ENCODE results near the gene HMCN2.

HMCN2 gene

DNA sequence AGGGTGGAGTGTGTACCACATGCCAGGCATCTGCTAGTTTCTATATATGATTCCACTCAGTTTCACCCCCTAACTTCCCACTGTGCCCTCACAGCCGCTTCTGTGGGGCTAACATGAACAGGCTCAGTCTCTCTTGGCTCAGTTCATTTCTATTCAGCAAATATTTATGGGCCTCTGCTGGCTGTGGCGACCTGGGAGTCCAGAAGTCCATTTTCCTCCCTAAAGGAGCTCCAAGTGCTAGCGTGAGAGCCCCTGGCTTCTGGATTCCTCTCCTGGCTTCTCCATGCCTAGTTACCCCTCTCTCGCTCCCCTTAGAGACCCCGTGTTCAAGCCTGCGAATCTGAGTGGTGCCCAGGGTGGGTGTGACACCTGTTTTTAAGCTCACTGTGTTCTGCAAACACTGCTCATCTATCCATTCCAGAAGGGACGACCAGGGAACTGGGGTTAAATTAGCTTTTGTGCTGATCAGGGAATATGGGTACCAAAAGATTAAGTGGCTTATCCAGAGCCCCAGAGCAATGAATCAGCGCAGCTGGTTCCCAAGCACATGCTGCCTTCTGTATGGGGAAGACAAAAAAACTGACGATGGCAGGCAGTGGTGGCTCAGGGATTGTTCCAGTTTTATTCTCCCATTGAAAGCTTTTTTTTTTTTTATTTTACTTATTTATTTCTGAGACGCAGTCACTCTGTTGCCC lies 57.6 kb downstream of the HMCN2 start:
- H3K9me3 ChIP-seq (ENCODE audit: control insufficient read depth, insufficient read depth, low read length): no peaks in the 10 kb centered on the region
- H3K27me3 ChIP-seq (ENCODE audit: control insufficient read depth, insufficient read depth, low read length): no peaks in the 10 kb centered on the region
- no peak overlapping the region for H3K4me3 ChIP-seq (ENCODE audit: low read depth, low read length)
- H3K36me3 ChIP-seq (ENCODE audit: control insufficient read depth, insufficient read depth, low read length): no peaks in the 10 kb centered on the region
- H3K9ac ChIP-seq (ENCODE audit: low read depth, low read length): no peak overlapping the region
- no peaks in the 10 kb centered on the region for H3K4me1 ChIP-seq (ENCODE audit: control insufficient read depth, insufficient read depth, low read length)
- H3K27ac ChIP-seq (ENCODE audit: low read depth, low read length): no peak overlapping the region

DNA sequence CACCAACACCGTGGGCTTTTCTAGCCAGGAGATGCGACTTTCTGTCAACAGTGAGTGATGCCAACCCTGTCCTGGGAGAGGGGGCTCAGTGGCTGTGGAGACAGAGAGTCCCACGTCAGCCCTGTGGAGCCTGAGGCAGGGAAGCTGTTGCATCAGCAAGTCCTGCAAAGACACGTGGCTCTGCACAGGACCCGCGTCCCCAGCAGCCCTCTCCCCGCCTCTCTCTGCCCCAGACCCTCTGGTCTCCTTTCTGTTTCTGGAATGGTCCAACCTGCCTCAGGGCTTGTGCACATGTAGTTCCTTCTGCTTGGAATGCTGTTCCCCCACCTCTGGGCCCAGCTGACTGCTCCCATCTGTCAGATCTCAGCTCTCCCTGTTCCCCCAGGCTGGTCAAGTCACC lies 60.4 kb downstream of the HMCN2 start:
- Histone ChIP-seq H3K4me3 (ENCODE audit: low read depth, low read length) (no peak overlapping the region), H3K9ac (ENCODE audit: low read depth, low read length) (no peak overlapping the region), H3K27me3 (ENCODE audit: control insufficient read depth, insufficient read depth, low read length) (no peaks in the 10 kb centered on the region), H3K9me3 (ENCODE audit: control insufficient read depth, insufficient read depth, low read length) (no peaks in the 10 kb centered on the region), H3K4me1 (ENCODE audit: control insufficient read depth, insufficient read depth, low read length) (no peaks in the 10 kb centered on the region), H3K36me3 (ENCODE audit: control insufficient read depth, insufficient read depth, low read length) (no peaks in the 10 kb centered on the region), H3K27ac (ENCODE audit: low read depth, low read length) (no peak overlapping the region)

DNA sequence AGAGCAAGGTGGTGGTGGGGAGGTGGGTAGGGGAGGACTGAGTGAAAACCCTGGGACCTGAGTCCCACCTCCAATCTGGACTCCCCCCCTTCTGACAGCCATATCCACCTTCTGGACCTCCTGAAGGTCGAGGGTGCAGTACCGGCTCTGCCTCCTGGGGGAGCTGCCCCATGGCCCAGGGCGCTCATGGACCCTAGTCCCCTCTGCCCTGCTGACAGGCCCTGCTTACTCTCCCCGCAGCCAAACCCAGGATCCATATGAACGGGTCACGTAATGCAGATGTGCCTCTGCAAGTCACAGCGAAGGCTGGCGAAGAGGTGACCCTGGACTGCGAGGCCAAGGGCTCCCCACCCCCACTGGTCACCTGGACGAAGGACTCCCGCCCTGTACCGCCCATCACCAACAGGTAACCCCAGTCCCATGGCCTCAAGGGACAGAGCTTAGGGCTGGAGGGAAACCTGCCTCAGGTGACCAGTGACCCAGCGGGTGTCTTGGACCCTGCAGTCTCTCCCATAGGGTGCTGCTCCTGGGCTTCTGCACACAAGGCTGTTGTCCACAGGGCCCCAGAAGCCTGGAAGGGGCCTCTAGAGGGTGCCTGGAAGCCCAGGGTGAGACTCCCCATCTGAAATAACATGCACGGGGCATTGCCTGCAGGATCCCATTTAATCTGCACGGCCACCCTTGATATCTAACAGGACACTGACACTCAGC lies 61.7 kb downstream of the HMCN2 start:
- Histone ChIP-seq H3K9ac (ENCODE audit: low read depth, low read length) (no peak overlapping the region), H3K4me1 (ENCODE audit: control insufficient read depth, insufficient read depth, low read length) (no peaks in the 10 kb centered on the region), H3K36me3 (ENCODE audit: control insufficient read depth, insufficient read depth, low read length) (no peaks in the 10 kb centered on the region), H3K27ac (ENCODE audit: low read depth, low read length) (no peak overlapping the region), H3K9me3 (ENCODE audit: control insufficient read depth, insufficient read depth, low read length) (no peaks in the 10 kb centered on the region), H3K27me3 (ENCODE audit: control insufficient read depth, insufficient read depth, low read length) (no peaks in the 10 kb centered on the region), H3K4me3 (ENCODE audit: low read depth, low read length) (no peak overlapping the region)

DNA sequence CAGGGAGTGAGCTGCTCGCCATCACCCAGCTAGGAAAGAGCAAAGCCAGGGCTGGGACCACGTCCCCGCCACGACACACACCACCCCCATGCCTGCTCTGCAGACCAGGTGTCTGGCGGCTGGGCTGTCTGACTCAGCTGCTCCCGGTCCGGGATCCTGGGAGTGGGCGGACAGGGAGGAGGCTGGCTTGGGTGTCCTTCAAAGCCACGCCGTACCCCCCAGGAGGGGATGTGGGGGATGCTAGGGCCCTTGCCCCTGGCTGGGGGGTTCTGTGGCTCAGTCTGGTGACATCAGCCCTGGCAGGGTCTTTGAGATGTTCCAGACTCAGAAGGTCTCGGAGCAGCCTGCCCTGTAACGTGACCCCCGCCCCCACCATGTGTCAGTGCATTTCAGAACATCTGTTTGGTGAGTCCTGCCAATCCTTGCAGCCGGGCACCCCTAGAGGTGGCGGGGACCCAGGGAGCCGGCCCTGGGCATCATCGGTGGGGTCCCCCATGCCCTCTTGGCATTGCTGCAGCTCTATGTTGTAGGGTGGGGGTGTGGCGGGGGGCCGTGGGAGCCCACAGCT lies 62.3 kb downstream of the HMCN2 start:
- Histone ChIP-seq H3K4me3 (ENCODE audit: low read depth, low read length) (no peak overlapping the region), H3K27ac (ENCODE audit: low read depth, low read length) (no peak overlapping the region), H3K9me3 (ENCODE audit: control insufficient read depth, insufficient read depth, low read length) (no peaks in the 10 kb centered on the region), H3K36me3 (ENCODE audit: control insufficient read depth, insufficient read depth, low read length) (no peaks in the 10 kb centered on the region), H3K9ac (ENCODE audit: low read depth, low read length) (no peak overlapping the region), H3K27me3 (ENCODE audit: control insufficient read depth, insufficient read depth, low read length) (no peaks in the 10 kb centered on the region), H3K4me1 (ENCODE audit: control insufficient read depth, insufficient read depth, low read length) (no peaks in the 10 kb centered on the region)

DNA sequence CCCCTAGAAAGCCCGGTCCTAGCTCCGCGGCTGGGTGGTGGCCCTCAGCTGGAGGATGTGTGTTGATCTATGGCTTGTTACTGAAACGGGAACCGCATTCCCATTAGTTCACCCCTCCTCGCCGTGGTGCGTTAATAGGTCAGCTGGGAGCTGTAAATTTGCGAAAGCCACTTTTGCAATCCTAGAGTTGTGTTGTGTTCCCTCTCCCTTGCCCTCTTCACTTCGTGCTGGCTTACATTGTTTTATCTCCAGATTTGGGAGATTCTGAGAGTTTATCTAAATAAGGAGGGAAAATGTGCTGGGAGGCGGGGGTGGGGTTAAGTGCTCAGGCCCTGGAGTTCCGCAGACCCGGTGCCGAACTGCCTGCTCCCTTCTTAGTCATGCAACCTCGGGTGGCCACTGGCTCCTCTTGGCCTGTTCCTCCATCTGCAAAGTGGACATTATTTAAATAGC lies 62.8 kb downstream of the HMCN2 start:
- no peak overlapping the region for H3K4me3 ChIP-seq (ENCODE audit: low read depth, low read length)
- H3K4me1 ChIP-seq (ENCODE audit: control insufficient read depth, insufficient read depth, low read length): no peaks in the 10 kb centered on the region
- H3K9ac ChIP-seq (ENCODE audit: low read depth, low read length): no peak overlapping the region
- no peaks in the 10 kb centered on the region for H3K36me3 ChIP-seq (ENCODE audit: control insufficient read depth, insufficient read depth, low read length)
- no peaks in the 10 kb centered on the region for H3K9me3 ChIP-seq (ENCODE audit: control insufficient read depth, insufficient read depth, low read length)
- no peaks in the 10 kb centered on the region for H3K27me3 ChIP-seq (ENCODE audit: control insufficient read depth, insufficient read depth, low read length)
- H3K27ac ChIP-seq (ENCODE audit: low read depth, low read length): no peak overlapping the region

DNA sequence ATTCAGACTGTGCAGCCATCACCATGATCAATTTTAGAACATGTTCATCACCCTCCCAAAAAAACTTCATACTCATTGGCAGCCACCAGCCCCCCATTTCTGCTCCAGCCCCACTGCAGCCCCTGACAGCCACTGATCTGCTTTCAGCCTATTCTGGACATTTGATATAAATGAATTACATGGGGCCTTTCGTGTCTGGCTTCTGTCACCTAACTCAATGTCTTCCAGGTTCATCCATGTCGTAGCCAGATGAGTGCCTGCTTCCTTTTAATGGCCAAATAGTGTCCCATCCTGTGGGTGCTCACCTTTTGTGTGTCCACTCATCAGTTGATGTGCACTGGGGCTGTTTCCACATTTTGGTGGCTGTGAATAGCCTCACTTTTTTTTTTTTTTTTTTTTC lies 63.5 kb downstream of the HMCN2 start:
- Histone ChIP-seq H3K27ac (ENCODE audit: low read depth, low read length) (no peak overlapping the region), H3K36me3 (ENCODE audit: control insufficient read depth, insufficient read depth, low read length) (no peaks in the 10 kb centered on the region), H3K4me3 (ENCODE audit: low read depth, low read length) (no peak overlapping the region), H3K27me3 (ENCODE audit: control insufficient read depth, insufficient read depth, low read length) (no peaks in the 10 kb centered on the region), H3K9me3 (ENCODE audit: control insufficient read depth, insufficient read depth, low read length) (no peaks in the 10 kb centered on the region), H3K9ac (ENCODE audit: low read depth, low read length) (no peak overlapping the region), H3K4me1 (ENCODE audit: control insufficient read depth, insufficient read depth, low read length) (no peaks in the 10 kb centered on the region)

DNA sequence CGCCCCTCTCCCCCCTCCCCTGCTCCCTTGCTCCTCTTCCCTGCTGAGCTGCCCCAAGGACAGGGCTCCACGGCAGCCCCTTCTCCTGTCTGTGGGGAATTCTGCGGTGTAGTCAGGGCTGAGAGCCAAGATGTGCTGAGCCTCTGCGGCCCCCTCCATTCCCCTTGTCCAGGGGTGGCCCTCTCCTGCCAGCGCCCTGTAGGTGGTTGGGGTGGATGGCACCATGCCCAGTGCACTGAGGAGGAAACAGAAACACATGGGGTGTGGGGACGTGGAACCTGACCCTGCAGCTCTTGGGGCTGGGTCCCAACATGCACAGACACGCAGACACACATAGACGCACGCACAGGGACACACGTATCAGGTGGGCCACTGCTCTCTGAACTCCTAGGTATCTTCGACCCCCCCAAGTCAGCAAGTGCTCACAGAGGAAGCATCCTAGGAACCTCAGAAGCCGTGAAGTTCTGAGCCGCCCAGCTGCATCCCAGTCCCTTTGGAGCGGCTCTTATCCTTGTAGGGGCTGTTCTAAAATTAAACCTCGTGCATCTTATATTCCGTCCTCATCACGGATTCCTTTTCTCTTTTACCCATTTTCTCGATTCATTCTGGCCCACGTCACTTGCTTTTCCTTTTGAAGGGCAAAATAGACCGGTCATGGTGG lies 64.8 kb downstream of the HMCN2 start:
- Histone ChIP-seq H3K9me3 (ENCODE audit: control insufficient read depth, insufficient read depth, low read length) (no peaks in the 10 kb centered on the region), H3K36me3 (ENCODE audit: control insufficient read depth, insufficient read depth, low read length) (no peaks in the 10 kb centered on the region), H3K27me3 (ENCODE audit: control insufficient read depth, insufficient read depth, low read length) (no peaks in the 10 kb centered on the region), H3K4me1 (ENCODE audit: control insufficient read depth, insufficient read depth, low read length) (no peaks in the 10 kb centered on the region), H3K9ac (ENCODE audit: low read depth, low read length) (no peak overlapping the region), H3K27ac (ENCODE audit: low read depth, low read length) (no peak overlapping the region), H3K4me3 (ENCODE audit: low read depth, low read length) (no peak overlapping the region)

DNA sequence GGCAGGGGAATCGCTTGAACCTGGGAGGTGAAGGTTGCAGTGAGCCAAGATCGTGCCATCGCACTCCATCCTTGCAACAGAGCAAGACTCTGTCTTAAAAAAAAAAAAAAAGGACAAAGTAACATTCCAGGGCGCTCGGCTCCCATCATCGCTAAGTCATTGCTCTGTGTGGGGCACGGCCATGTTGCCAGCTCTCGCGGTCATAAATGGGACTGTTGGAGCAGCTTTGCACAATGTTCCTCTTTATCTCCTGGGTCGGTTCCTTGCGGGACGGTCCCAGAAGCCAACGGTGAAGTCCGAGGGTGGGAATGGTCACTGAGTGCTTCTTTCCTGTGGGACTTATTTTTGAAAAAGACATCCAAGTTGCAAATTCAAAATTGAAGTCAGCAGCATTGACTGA lies 65.5 kb downstream of the HMCN2 start:
- no peaks in the 10 kb centered on the region for H3K4me1 ChIP-seq (ENCODE audit: control insufficient read depth, insufficient read depth, low read length)
- H3K27ac ChIP-seq (ENCODE audit: low read depth, low read length): no peak overlapping the region
- no peak overlapping the region for H3K9ac ChIP-seq (ENCODE audit: low read depth, low read length)
- H3K36me3 ChIP-seq (ENCODE audit: control insufficient read depth, insufficient read depth, low read length): no peaks in the 10 kb centered on the region
- no peak overlapping the region for H3K4me3 ChIP-seq (ENCODE audit: low read depth, low read length)
- H3K27me3 ChIP-seq (ENCODE audit: control insufficient read depth, insufficient read depth, low read length): no peaks in the 10 kb centered on the region
- no peaks in the 10 kb centered on the region for H3K9me3 ChIP-seq (ENCODE audit: control insufficient read depth, insufficient read depth, low read length)

DNA sequence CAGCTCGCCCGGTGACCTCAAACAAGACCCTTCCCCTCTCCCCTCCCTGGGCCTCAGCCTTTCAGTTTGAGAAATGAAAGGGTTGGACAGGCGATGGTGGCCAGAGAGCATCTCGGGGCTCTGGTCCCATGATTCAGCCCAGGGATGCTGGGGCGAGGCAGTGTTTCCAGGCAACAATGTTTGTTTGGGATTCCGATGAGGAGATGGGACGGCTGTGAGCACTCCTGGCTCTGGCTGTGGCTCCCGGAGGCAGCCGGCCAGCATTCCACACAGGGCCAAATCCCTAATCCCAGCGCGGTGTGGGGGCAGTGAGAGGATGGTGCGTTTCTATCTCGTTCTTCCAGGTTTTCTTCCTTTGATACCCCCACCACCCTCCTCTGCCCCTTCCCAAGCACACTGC lies 66.0 kb downstream of the HMCN2 start:
- Histone ChIP-seq H3K27me3 (ENCODE audit: control insufficient read depth, insufficient read depth, low read length) (no peaks in the 10 kb centered on the region), H3K36me3 (ENCODE audit: control insufficient read depth, insufficient read depth, low read length) (no peaks in the 10 kb centered on the region), H3K4me3 (ENCODE audit: low read depth, low read length) (no peak overlapping the region), H3K9me3 (ENCODE audit: control insufficient read depth, insufficient read depth, low read length) (no peaks in the 10 kb centered on the region), H3K4me1 (ENCODE audit: control insufficient read depth, insufficient read depth, low read length) (no peaks in the 10 kb centered on the region), H3K27ac (ENCODE audit: low read depth, low read length) (no peak overlapping the region), H3K9ac (ENCODE audit: low read depth, low read length) (no peak overlapping the region)

DNA sequence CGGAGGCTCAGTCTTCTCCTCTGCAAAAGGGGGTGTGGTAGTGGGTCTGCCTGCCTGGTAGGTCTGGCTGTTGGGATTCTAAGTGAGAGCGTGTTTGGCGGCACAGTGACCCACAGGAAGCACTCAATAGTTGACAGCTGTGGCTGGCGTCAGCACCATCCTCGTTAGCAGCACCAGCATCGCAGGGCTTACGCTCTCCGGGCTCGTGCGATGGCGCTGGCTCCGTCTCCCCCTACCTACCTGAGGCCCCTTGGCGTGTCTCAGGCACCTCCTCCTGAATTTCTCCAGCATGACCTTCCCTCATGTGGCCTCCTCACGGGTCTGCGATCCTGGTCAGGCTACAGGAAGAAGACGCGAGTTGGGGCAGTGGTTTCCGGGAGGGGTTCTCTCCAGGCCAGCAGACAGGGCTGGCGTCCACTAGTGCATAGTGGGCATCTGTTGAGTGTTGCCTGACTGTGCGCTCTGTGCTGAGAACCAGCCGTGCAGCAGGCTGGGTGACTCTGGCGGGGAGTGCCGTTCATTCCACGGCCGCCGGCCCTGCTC lies 66.9 kb downstream of the HMCN2 start:
- H3K4me1 ChIP-seq (ENCODE audit: control insufficient read depth, insufficient read depth, low read length): no peaks in the 10 kb centered on the region
- H3K4me3 ChIP-seq (ENCODE audit: low read depth, low read length): no peak overlapping the region
- H3K36me3 ChIP-seq (ENCODE audit: control insufficient read depth, insufficient read depth, low read length): no peaks in the 10 kb centered on the region
- no peaks in the 10 kb centered on the region for H3K9me3 ChIP-seq (ENCODE audit: control insufficient read depth, insufficient read depth, low read length)
- no peaks in the 10 kb centered on the region for H3K27me3 ChIP-seq (ENCODE audit: control insufficient read depth, insufficient read depth, low read length)
- no peak overlapping the region for H3K9ac ChIP-seq (ENCODE audit: low read depth, low read length)
- no peak overlapping the region for H3K27ac ChIP-seq (ENCODE audit: low read depth, low read length)

All from HUES48 (cell line).